Activated T-cell treated with anti-CD3 and anti-CD28 coated beads, Interleukin-2, amount 50 U/mL, for 72 hours (primary cell): Measurements from ENCODE around the gene CYB561D2. TPM values are rescaled to one million over a fixed set of nuclear protein-coding genes. Genes with fewer than 3 reads are reported as not detected.

Experiments used
- ATAC-seq, 2 donors: fragments of 150-1000 bp; cut with Tn5 transposase; replicated peaks in 1 of 2; 2 replicates each; pipeline ENCODE4 v1.10.0; 2021; ENCODE audit warnings: moderate library complexity in 2 of 2, mild to moderate bottlenecking in 1 of 2
- DNase-seq, 2 donors: peaks; one replicate each; pipeline ENCODE4 v3.0.0; 2021 to 2022; ENCODE audit warnings: mixed read lengths in 1 of 2
- H3K27ac Mint-ChIP-seq: one replicate; pipeline ENCODE4 v1.8.0; 2022; ENCODE audit warnings: mild to moderate bottlenecking, moderate library complexity, mixed read lengths
- H3K27me3 Mint-ChIP-seq: one replicate; pipeline ENCODE4 v1.8.0; 2022; ENCODE audit warnings: low read depth, mixed read lengths
- H3K36me3 Mint-ChIP-seq, 2 donors: one replicate each; pipeline ENCODE4 v1.8.0; 2022; ENCODE audit warnings: mixed read lengths in 2 of 2, mild to moderate bottlenecking in 1 of 2; ENCODE audit not compliant: insufficient read depth in 2 of 2
- H3K4me1 Mint-ChIP-seq: one replicate; pipeline ENCODE4 v1.8.0; 2022; ENCODE audit warnings: low read depth, mixed read lengths
- H3K4me3 Mint-ChIP-seq, 2 donors: one replicate each; pipeline ENCODE4 v1.8.0; 2022; ENCODE audit warnings: mild to moderate bottlenecking in 2 of 2, mixed read lengths in 2 of 2, moderate library complexity in 2 of 2
- H3K9me3 Mint-ChIP-seq, 2 donors: one replicate each; pipeline ENCODE4 v1.8.0; 2022; ENCODE audit warnings: mixed read lengths in 2 of 2
- total RNA-seq, 2 donors: library from RNA; stranded (reverse); gene quantifications; one replicate each; pipeline ENCODE4 v1.2.3, GENCODE V29; 2022

The CYB561D2 gene
- total RNA-seq, 2 donors from 2014 or later = 16.1 to 17.0 TPM

DNA sequence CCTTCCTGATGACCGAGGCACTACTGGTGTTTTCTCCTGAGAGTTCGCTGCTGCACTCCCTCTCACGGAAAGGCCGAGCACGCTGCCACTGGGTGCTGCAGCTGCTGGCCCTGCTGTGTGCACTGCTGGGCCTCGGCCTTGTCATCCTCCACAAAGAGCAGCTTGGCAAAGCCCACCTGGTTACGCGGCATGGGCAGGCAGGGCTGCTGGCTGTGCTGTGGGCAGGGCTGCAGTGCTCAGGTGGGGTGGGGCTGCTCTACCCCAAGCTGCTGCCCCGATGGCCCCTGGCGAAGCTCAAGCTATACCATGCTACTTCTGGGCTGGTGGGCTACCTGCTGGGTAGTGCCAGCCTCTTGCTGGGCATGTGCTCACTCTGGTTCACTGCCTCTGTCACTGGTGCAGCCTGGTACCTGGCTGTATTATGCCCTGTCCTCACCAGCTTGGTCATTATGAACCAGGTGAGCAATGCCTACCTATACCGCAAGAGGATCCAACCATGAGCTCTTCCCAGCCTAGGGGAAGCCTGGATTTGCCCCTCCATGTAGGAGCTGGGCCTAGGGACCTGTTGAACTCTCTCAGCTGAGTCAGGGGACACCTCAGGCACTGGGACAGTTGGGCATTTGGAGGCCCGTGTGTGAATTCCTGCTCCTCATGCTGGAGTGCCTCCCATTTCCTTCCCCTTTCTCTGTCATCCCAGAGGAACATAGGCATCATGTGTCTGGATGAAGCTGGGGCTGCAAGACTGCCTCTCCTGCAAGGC is 2.8 kb downstream of the CYB561D2 start:
- Mint-ChIP-seq H3K27ac (no peak overlapping the region), H3K4me3 (no peak overlapping the region), H3K27me3 (no peaks in the 10 kb centered on the region), H3K9me3 (no peaks in the 10 kb centered on the region), H3K4me1 (peaks cover 69% of the 10 kb centered on the region), H3K36me3 (peaks cover 7 to 10% of the 10 kb centered on the region in 2 donors)
- DNase-seq (no peak), ATAC-seq (no peak)

- Mint-ChIP-seq H3K36me3 (peaks cover 5 to 13% of the 10 kb centered on the region in 2 donors), H3K27me3 (no peaks in the 10 kb centered on the region), H3K4me3 (no peak overlapping the region), H3K4me1 (peaks cover 68% of the 10 kb centered on the region), H3K27ac (no peak overlapping the region), H3K9me3 (no peaks in the 10 kb centered on the region)
- DNase-seq (no peak), ATAC-seq (no peak)
Measured at GRCh38 chr3:50354186-50354764, 3.6 kb downstream of the CYB561D2 start.

DNA sequence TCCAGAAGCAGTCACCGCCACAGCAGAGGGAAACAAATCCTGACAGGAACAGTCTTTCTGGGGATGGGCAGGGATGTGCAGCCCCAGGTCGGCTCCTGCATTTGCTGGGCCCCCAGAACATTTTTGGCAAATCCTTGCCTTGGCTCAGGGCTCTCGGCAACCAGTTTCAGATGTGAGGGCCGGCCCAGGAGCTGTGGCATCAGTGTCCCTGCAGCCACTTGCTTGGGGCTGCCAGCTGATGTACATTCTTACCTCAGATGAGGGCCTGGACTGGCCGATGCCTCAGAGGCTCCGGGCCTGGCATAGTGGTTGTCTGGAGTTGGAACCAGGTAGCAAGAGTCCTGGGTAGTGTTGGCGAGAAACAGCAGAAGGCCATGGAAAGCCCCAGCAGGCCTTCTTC is 4.2 kb downstream of the CYB561D2 start:
- no peaks in the 10 kb centered on the region for H3K27me3 Mint-ChIP-seq
- ATAC-seq (no peak), DNase-seq (no peak)
- H3K36me3 Mint-ChIP-seq = peaks cover 7 to 13% of the 10 kb centered on the region in 2 donors
- H3K4me1 Mint-ChIP-seq = peaks cover 67% of the 10 kb centered on the region
- no peak overlapping the region for H3K4me3 Mint-ChIP-seq
- H3K9me3 Mint-ChIP-seq = no peaks in the 10 kb centered on the region
- H3K27ac Mint-ChIP-seq = no peak overlapping the region

- no peak overlapping the region for H3K27ac Mint-ChIP-seq
- peaks cover 64% of the 10 kb centered on the region for H3K4me1 Mint-ChIP-seq
- H3K4me3 Mint-ChIP-seq = peak overlapping the region; percentile 90 to 97
- H3K27me3 Mint-ChIP-seq = no peaks in the 10 kb centered on the region
- DNase-seq (no peak), ATAC-seq (no peak)
- no peaks in the 10 kb centered on the region for H3K9me3 Mint-ChIP-seq
- peaks cover 7 to 13% of the 10 kb centered on the region in 2 donors for H3K36me3 Mint-ChIP-seq
Measured at GRCh38 chr3:50355829-50356552, 5.3 kb downstream of the CYB561D2 start.

DNA sequence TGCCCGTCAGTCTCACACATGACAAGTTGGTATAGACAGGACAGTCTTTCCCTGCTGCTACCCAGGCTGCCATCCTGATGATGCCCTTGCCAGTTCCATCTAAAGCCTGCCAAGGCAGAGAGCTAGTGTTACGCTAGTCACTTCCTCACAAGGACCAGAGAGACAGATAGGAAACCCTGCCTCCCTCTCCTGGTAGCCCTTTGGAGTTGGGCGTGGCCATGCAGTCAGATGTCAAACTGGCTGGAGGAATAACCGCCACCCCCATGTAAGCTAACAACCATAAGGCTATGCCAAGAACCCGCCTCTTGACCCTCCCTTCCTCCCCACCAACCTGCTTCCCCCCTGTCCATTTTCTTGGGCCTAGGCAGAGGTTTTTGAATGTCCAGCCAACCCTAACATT is 5.9 kb downstream of the CYB561D2 start:
- no peaks in the 10 kb centered on the region for H3K27me3 Mint-ChIP-seq

DNA sequence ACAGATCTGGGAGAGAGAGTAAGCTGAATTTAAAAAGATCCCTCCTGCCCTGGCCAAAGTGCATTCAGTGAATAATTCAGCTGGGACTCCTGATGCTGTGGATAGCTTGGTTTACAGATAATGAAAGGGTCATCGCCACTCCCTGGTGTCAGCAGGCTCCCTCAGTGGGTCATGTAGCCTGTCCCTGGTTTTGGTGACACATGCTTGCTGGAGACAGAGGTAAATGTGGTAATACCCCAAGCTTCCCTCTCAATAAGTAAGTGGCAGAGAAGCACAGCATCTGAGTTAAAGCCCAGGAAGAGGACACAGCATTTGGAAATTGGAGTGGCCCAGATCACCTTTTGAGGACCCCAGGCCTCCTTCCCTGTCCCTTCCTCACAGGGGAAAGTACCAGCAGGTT is 6.8 kb downstream of the CYB561D2 start:
- ATAC-seq = no peak
- Mint-ChIP-seq H3K9me3 (no peaks in the 10 kb centered on the region), H3K27me3 (no peaks in the 10 kb centered on the region), H3K36me3 (peaks cover 7 to 13% of the 10 kb centered on the region in 2 donors), H3K27ac (peak overlapping the region; percentile 97), H3K4me1 (peaks cover 50% of the 10 kb centered on the region), H3K4me3 (peak overlapping the region; percentile 90 to 97)
- DNase-seq = no peak

More for the DNA sequence above, 5.9 kb downstream of the CYB561D2 start:
- Mint-ChIP-seq H3K27ac (peak overlapping the region; percentile 81), H3K36me3 (peaks cover 7 to 13% of the 10 kb centered on the region in 2 donors), H3K9me3 (no peaks in the 10 kb centered on the region), H3K4me3 (peak overlapping the region; percentile 90 to 97), H3K4me1 (peaks cover 58% of the 10 kb centered on the region)
- DNase-seq (no peak), ATAC-seq (no peak)

DNA sequence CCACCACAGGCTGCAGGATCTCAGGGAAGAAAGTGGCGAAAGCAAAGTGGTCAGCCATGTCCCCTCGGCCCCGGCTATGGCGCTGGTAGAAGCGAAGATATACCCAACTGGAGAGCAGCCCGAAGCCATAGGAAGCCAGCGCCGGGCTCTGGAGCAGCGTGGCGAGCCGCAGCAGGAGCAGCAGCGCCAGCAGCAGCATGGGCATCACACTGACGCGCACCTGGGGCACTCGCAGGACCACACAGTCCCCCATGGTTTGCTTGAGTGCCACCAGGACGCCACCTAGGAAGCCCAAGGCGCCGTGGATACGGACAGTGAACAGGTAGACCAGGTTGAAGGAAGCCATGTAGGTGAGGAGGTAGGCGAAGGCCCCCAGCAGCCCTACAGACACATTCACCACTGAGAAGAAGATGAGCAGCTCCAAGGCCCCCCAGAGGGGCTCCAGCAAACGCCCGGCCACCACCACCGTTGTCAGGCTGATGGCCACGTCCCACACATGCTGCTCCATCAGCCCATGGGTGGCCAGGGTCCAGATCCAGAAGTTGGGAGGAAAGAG is 7.8 kb downstream of the CYB561D2 start:
- peak overlapping the region; percentile 97 for H3K27ac Mint-ChIP-seq
- H3K9me3 Mint-ChIP-seq = no peaks in the 10 kb centered on the region
- H3K4me1 Mint-ChIP-seq = peaks cover 44% of the 10 kb centered on the region
- DNase-seq (no peak), ATAC-seq (no peak)
- H3K27me3 Mint-ChIP-seq = no peaks in the 10 kb centered on the region
- peak overlapping the region; percentile 90 to 97 for H3K4me3 Mint-ChIP-seq
- H3K36me3 Mint-ChIP-seq = peaks cover 7 to 13% of the 10 kb centered on the region in 2 donors

DNA sequence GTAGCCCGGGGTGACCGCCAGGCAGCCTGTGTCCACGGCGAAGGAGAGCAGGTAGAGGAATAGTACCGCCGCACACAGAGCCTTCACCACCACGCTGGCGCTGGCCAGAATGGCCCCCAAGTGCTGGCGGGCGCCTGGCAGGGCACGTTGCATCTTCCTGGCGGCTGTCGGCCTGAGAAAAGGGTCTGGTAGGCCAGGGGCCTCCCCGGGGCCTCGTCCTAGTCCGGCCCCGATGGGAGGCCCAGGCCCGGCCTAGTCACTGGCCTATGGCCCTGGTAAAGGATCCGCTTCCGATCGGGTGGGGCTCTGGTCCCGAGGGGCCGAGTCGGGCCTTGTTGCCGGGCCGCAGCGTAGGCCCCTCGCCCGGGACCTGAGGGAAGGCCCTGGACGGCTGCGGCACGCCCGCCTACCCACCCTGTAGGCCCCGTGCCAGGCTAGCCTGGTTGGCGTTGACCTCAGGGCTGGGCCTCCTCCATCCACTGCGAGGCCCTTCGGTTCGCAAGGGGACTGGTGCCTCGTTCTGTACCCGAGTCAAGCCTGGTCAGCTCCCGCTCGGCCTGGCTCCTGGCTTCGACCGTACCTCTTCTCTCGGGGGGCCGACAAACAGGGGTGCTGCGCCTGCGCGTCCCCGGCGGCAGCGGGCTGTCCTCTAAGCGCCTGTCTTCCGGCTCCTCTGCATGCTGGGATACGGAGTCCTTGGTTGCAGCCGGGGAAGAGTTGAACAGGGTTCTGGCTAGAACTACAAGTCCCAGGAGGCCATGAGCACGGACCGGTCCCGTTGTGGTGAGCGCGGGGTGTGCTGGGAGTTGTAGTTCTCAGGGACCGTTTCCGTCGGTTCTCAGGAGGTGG is 8.5 kb downstream of the CYB561D2 start, which contains the start of gene TMEM115:
TMEM115 (minus strand) TSS at position 611 of the 849 bp plus-strand sequence; CDS start at position 153, 458 bp downstream.
- peak; percentile 95 to 96 for DNase-seq
- Mint-ChIP-seq H3K36me3 (peaks cover 6 to 10% of the 10 kb centered on the region in 2 donors), H3K4me1 (peaks cover 44% of the 10 kb centered on the region), H3K27me3 (no peaks in the 10 kb centered on the region), H3K27ac (peak within 1 kb of the TSS; percentile 98), H3K9me3 (no peaks in the 10 kb centered on the region), H3K4me3 (peak within 1 kb of the TSS; percentile 90 to 97)
- ATAC-seq = peak; percentile 100

GRCh38 chr3:50359760-50360110 is 9.1 kb downstream of the CYB561D2 start:
- no peaks in the 10 kb centered on the region for H3K27me3 Mint-ChIP-seq
- H3K36me3 Mint-ChIP-seq = peaks cover 4 to 10% of the 10 kb centered on the region in 2 donors

DNA sequence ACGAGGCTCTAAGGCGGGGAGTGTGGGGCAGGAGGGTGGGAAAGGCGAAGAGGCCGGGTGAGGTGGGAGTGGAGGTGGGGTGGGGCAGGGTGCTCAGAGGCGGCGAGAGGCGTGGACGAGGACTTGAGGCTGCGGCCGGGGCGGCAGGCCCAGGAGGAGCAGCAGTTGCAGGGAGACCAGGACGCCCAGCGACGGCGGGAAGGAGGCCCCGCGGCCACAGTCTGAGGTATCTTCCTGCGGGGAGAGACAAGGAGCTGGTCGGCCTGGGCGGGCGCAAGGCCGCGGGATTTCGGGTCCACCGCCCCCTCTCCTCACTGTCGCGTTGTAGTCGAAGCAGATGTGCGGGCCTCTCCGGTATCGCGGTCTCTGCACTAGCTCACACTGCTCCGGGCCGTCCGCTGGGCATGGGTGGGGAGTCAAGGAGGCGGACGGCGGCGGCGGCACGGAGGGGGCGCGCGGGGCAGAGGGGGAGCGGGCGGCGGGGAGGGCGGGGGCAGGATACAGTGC is 14.0 kb downstream of the CYB561D2 start:
- DNase-seq = no peak
- H3K27ac Mint-ChIP-seq = no peak overlapping the region
- H3K4me3 Mint-ChIP-seq = peak overlapping the region; percentile 89 to 94
- ATAC-seq = peak; percentile 35 to 38
- H3K27me3 Mint-ChIP-seq = no peaks in the 10 kb centered on the region
- H3K4me1 Mint-ChIP-seq = peaks cover 24% of the 10 kb centered on the region
- no peaks in the 10 kb centered on the region for H3K9me3 Mint-ChIP-seq
- H3K36me3 Mint-ChIP-seq = no peaks in the 10 kb centered on the region

More at GRCh38 chr3:50359760-50360110, 9.1 kb downstream of the CYB561D2 start:
- Mint-ChIP-seq H3K4me3 (peak overlapping the region; percentile 90 to 97), H3K9me3 (no peaks in the 10 kb centered on the region), H3K4me1 (peaks cover 50% of the 10 kb centered on the region), H3K27ac (peak overlapping the region; percentile 98)
- DNase-seq = no peak
- ATAC-seq = peak in 1 of 2 donors; percentile 18

DNA sequence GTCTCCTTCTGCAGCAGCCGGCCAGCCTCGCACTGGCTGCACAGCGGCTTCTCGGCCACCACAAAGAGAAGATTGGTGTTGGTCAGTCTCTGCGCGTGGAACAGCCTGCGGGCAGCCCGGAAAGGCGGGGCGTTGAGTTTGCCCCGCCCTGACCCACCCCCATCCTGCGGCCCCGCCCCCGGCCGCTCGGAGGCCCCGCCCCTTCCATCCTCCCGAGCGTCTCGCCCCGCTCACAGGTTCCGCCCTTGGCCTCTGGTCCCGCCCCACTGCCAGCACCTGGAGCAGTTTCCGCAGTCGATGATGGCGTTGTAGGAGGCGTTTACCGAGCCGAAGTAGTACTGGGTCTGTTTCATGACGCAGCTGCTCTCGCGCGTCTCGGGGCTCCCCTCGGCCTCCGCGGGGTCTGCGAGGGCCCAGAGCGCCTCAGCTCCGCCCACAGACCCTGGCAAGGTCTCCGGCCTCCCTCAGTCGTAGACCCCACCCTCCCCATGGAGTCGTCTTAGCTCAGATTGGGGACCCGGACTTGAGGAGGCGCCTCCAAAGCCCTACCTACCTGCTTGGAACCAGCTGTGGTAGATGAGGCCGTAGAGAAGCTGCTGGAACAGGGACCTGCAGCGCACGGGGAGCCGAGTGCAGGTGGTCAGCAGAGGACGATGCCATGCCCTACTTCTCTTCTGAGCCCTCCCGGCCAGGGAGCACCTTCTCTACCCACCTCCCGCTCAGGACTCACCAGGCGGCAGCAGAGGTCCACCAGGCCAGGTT is 14.6 kb downstream of the CYB561D2 start:
- DNase-seq (peak; percentile 93 to 97), ATAC-seq (peak; percentile 97 to 98)
- no peaks in the 10 kb centered on the region for H3K9me3 Mint-ChIP-seq
- H3K27ac Mint-ChIP-seq = peak overlapping the region; percentile 68
- H3K4me3 Mint-ChIP-seq = peak overlapping the region; percentile 89 to 94
- no peaks in the 10 kb centered on the region for H3K36me3 Mint-ChIP-seq
- H3K4me1 Mint-ChIP-seq = peaks cover 18% of the 10 kb centered on the region
- no peaks in the 10 kb centered on the region for H3K27me3 Mint-ChIP-seq
